ENCODE results near the gene ISOC2. TPM values are rescaled to one million over a fixed set of nuclear protein-coding genes. Genes with fewer than 3 reads are reported as not detected.

ISOC2 gene
- total and polyA plus RNA-seq, 2 donors (not counting 3 experiments of a cell fraction or from before 2014, with no cell fraction given): 49.3 to 68.7 TPM

- DNase-seq (ENCODE audit: low read depth, low spot score) (no peak), FAIRE-seq (no peak)
- Histone ChIP-seq H3K9ac (replicated peaks; ENCODE audit: extremely low read depth, insufficient read depth, low read length) (no peak overlapping the region), H3K4me2 (ENCODE audit: insufficient read depth, low read length) (no peak overlapping the region), H2AFZ (ENCODE audit: low read depth, low read length) (no peak overlapping the region), H4K20me1 (replicated peaks; ENCODE audit: control insufficient read depth, extremely low read depth, insufficient read depth, low read length) (no peaks in the 10 kb centered on the region), H3K36me3 (ENCODE audit: control insufficient read depth in 2 of 2, extremely low read depth in 1 of 2, insufficient read depth in 2 of 2, low read length in 2 of 2) (no peaks in the 10 kb centered on the region), H3K4me1 (ENCODE audit: control insufficient read depth, extremely low read depth, insufficient read depth, low read length) (peaks cover 16% of the 10 kb centered on the region), H3K4me3 (replicated peaks in 1 of 3; ENCODE audit: insufficient read depth in 1 of 3, low read depth in 1 of 3, low read length in 3 of 3) (no peak overlapping the region), H3K79me2 (ENCODE audit: control insufficient read depth, insufficient read depth, low read length) (no peaks in the 10 kb centered on the region), H3K9me3 (replicated peaks; ENCODE audit: control insufficient read depth, insufficient read depth, low read length) (no peaks in the 10 kb centered on the region), H3K27ac (ENCODE audit: insufficient read depth, low read depth, low read length) (no peak overlapping the region), H3K27me3 (ENCODE audit: control insufficient read depth in 2 of 2, insufficient read depth in 2 of 2, low read length in 2 of 2) (no peaks in the 10 kb centered on the region), H3K9me1 (replicated peaks; ENCODE audit: control insufficient read depth, extremely low read depth, insufficient read depth, low read length) (no peaks in the 10 kb centered on the region)
- intact Hi-C loops (cut with micrococcal nuclease) (no loop called here), dilution Hi-C loops (cut with MboI; ENCODE audit: extremely low pct_ligation_motif_present, low sequenced_read_pairs) (no loop called here)
- ChIA-PET POLR2A (no interaction called here), CTCF (interaction anchor here (0.6 to 5.5 kb wide), 4 partner anchors 12 to 345 kb away, joined by 3 to 38 read pairs (median 6); no protein-coding TSS in a partner anchor)
- no peak for TF ChIP-seq GATA2 (IDR thresholded peaks at IDR 0.05; ENCODE audit: insufficient read depth, insufficient read length, low read depth, low read length)
- no peak for TF ChIP-seq POLR2A (IDR thresholded peaks at IDR 0.05; ENCODE audit: low read depth, low read length)
- no peak for TF ChIP-seq MYC (IDR thresholded peaks at IDR 0.05; ENCODE audit: low read depth, low read length)
- no peak for TF ChIP-seq POLR2AphosphoS5 (IDR thresholded peaks at IDR 0.05; ENCODE audit: insufficient read depth, low read depth, low read length)
- no peak for TF ChIP-seq MAX (IDR thresholded peaks at IDR 0.05; ENCODE audit: insufficient read depth, insufficient read length)
- no peak for TF ChIP-seq JUN (IDR thresholded peaks at IDR 0.05; ENCODE audit: borderline replicate concordance, insufficient read depth, insufficient read length, low read depth)
- TF ChIP-seq CTCF (IDR thresholded peaks at IDR 0.05; ENCODE audit: extremely low read depth in 1 of 2, insufficient read depth in 1 of 2, low read depth in 1 of 2, low read length in 2 of 2): no peak
- TF ChIP-seq EZH2 (IDR thresholded peaks at IDR 0.05; ENCODE audit: borderline replicate concordance, low read depth, low read length, severe bottlenecking): no peak
- BruUV-seq (replicated peaks): no TSS peak
Measured at GRCh38 chr19:55491546-55492360, 30.3 kb upstream of the ISOC2 start.
